ENCODE results near the gene CABCOCO1.

Gene CABCOCO1

DNA sequence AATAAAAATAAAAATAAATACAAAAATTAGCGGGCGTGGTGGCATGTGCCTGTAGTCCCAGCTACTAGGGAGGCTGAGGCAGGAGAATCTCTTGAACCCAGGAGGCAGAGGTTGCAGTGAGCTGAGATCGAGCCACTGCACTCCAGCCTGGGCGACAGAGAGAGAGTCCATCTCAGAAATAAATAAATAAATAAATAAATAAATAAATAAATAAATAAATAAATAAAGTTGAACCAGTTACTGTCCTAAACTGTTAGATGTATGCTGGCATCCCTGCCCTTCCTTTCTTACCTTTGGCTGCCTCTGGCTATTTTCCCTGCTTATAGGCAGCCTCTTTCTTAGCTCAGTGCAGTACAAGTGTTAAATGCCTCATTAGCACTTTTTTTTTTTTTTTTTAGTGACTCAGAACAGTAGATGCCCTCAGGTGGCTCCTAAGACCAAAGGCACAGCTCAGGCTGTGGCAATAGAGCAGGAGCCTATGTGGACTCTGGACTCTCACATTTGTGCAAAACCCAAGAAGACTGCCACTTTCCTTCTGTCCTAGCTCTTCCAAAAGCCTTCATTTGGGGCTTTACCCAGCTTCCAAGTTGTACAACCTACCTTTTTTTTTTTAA lies 30.6 kb upstream of the CABCOCO1 start:
- Histone ChIP-seq H3K27me3 (ENCODE audit: insufficient read depth, insufficient read length) (no peaks in the 10 kb centered on the region), H3K9me3 (ENCODE audit: insufficient read depth, low read length) (no peaks in the 10 kb centered on the region), H3K36me3 (ENCODE audit: insufficient read depth, insufficient read length, low read length) (no peaks in the 10 kb centered on the region), H3K4me1 (ENCODE audit: insufficient read depth, insufficient read length) (no peaks in the 10 kb centered on the region), H3K9ac (ENCODE audit: insufficient read length, low read depth) (no peak overlapping the region), H3K4me3 (ENCODE audit: insufficient read length, low read depth) (no peak overlapping the region)
- TF ChIP-seq ZNF274 (IDR thresholded peaks at IDR 0.05; ENCODE audit: low read depth, low read length) (no peak), YY1 (IDR thresholded peaks at IDR 0.05; ENCODE audit: insufficient read depth, insufficient read length) (no peak)
- DNase-seq (ENCODE audit: low read depth, low spot score), result peak; percentile 13

DNA sequence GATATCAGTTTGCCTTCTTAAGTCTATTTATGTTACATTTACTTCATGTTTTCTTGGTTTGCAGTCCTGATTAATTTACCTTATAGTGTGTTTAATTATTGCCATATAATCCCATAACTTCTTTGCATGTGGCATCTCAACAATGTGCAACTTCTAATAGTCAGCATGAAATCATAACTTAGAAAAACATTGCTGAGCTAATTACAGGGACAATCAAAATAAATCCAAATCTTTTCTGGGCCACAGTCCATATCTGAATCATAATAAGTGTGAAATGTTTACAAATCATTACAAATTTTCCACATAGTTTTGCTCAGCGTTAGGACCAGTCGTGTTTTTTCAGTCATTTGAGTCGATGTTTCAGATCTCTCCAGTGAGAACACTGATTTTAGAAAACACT lies 29.1 kb upstream of the CABCOCO1 start:
- Histone ChIP-seq H3K9ac (ENCODE audit: insufficient read length, low read depth) (no peak overlapping the region), H3K36me3 (ENCODE audit: insufficient read depth, insufficient read length, low read length) (no peaks in the 10 kb centered on the region), H3K9me3 (ENCODE audit: insufficient read depth, low read length) (no peaks in the 10 kb centered on the region), H3K4me1 (ENCODE audit: insufficient read depth, insufficient read length) (no peaks in the 10 kb centered on the region), H3K4me3 (ENCODE audit: insufficient read length, low read depth) (no peak overlapping the region), H3K27me3 (ENCODE audit: insufficient read depth, insufficient read length) (no peaks in the 10 kb centered on the region)
- TF ChIP-seq ZNF274 (IDR thresholded peaks at IDR 0.05; ENCODE audit: low read depth, low read length) (no peak), SUZ12 (IDR thresholded peaks at IDR 0.05; ENCODE audit: extremely low read depth, insufficient read depth, insufficient read length) (no peak), YY1 (IDR thresholded peaks at IDR 0.05; ENCODE audit: insufficient read depth, insufficient read length) (no peak)
- no peak for DNase-seq (ENCODE audit: low read depth, low spot score)

DNA sequence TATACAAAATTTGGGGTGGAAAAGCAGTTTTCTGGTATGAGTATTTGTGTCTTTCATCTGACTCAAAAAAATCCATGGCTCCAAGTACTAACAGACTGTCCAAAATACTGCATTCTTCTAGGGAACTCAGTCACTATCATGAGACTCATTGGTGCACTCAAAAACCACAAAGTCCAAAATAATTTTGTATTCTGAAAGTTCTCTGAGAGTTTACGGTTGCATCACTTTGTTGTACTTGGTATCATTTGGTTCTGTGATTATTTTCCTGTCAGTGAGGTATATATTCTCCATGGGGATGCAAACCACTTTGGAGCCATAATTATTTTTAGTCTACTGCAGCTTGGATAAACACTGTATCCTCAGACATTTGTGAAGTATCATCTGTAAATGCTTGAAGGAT lies 28.0 kb upstream of the CABCOCO1 start:
- no peaks in the 10 kb centered on the region for H3K27me3 ChIP-seq (ENCODE audit: insufficient read depth, insufficient read length)
- H3K4me3 ChIP-seq (ENCODE audit: insufficient read length, low read depth), result no peak overlapping the region
- DNase-seq (ENCODE audit: low read depth, low spot score), result no peak
- H3K4me1 ChIP-seq (ENCODE audit: insufficient read depth, insufficient read length), result no peaks in the 10 kb centered on the region
- no peaks in the 10 kb centered on the region for H3K9me3 ChIP-seq (ENCODE audit: insufficient read depth, low read length)
- H3K36me3 ChIP-seq (ENCODE audit: insufficient read depth, insufficient read length, low read length), result no peaks in the 10 kb centered on the region
- TF ChIP-seq SUZ12 (IDR thresholded peaks at IDR 0.05; ENCODE audit: extremely low read depth, insufficient read depth, insufficient read length) (no peak), YY1 (IDR thresholded peaks at IDR 0.05; ENCODE audit: insufficient read depth, insufficient read length) (no peak), ZNF274 (IDR thresholded peaks at IDR 0.05; ENCODE audit: low read depth, low read length) (no peak)
- H3K9ac ChIP-seq (ENCODE audit: insufficient read length, low read depth), result no peak overlapping the region

DNA sequence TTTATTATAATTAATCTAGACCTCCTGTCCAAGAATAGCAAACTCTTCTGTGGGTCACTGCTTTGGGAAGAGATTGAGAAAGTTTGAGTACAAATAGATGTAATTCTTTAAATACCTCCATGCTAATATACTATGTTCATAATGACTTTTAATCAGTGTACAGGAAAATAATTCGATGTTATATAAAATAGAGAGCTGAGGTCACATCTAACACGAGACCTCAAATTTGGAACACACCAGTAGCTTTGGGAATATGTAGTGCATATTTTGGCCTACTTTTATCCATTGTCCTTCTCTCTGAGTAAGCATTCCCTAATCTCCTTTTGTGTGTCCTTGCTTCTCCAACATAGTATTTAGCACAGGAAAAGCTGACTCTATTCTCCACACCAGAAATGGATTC lies 27.3 kb upstream of the CABCOCO1 start:
- no peaks in the 10 kb centered on the region for H3K27me3 ChIP-seq (ENCODE audit: insufficient read depth, insufficient read length)
- H3K36me3 ChIP-seq (ENCODE audit: insufficient read depth, insufficient read length, low read length), result no peaks in the 10 kb centered on the region
- H3K9me3 ChIP-seq (ENCODE audit: insufficient read depth, low read length), result no peaks in the 10 kb centered on the region
- TF ChIP-seq ZNF274 (IDR thresholded peaks at IDR 0.05; ENCODE audit: low read depth, low read length) (no peak), YY1 (IDR thresholded peaks at IDR 0.05; ENCODE audit: insufficient read depth, insufficient read length) (no peak), SUZ12 (IDR thresholded peaks at IDR 0.05; ENCODE audit: extremely low read depth, insufficient read depth, insufficient read length) (no peak)
- no peaks in the 10 kb centered on the region for H3K4me1 ChIP-seq (ENCODE audit: insufficient read depth, insufficient read length)
- no peak overlapping the region for H3K9ac ChIP-seq (ENCODE audit: insufficient read length, low read depth)
- no peak for DNase-seq (ENCODE audit: low read depth, low spot score)
- H3K4me3 ChIP-seq (ENCODE audit: insufficient read length, low read depth), result no peak overlapping the region

DNA sequence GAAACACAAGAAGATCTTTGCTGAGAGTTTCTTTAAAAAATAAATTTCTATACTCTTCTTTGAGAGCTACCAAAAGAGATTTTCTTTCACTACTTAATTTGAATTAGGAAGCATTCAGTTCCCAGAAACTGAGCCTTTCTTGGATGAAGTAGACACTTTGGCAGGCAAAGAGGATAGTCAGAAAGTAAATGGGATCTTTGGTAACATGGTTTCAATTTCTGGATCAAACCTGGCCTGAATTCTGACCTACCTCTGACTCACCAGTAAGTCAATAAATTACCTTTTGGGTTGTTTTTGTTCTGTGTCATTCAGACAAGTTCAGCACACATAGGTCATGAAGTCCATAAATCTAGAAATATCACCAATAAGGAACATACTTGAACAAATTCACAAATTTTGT lies 26.8 kb upstream of the CABCOCO1 start:
- no peak overlapping the region for H3K9ac ChIP-seq (ENCODE audit: insufficient read length, low read depth)
- no peak for DNase-seq (ENCODE audit: low read depth, low spot score)
- no peaks in the 10 kb centered on the region for H3K4me1 ChIP-seq (ENCODE audit: insufficient read depth, insufficient read length)

GRCh38 chr10:61639952-61640351 lies 22.8 kb upstream of the CABCOCO1 start:
- TF ChIP-seq YY1 (IDR thresholded peaks at IDR 0.05; ENCODE audit: insufficient read depth, insufficient read length) (no peak), SUZ12 (IDR thresholded peaks at IDR 0.05; ENCODE audit: extremely low read depth, insufficient read depth, insufficient read length) (no peak), ZNF274 (IDR thresholded peaks at IDR 0.05; ENCODE audit: low read depth, low read length) (no peak)
- Histone ChIP-seq H3K9me3 (ENCODE audit: insufficient read depth, low read length) (no peaks in the 10 kb centered on the region), H3K27me3 (ENCODE audit: insufficient read depth, insufficient read length) (no peaks in the 10 kb centered on the region), H3K9ac (ENCODE audit: insufficient read length, low read depth) (no peak overlapping the region), H3K4me3 (ENCODE audit: insufficient read length, low read depth) (no peak overlapping the region), H3K4me1 (ENCODE audit: insufficient read depth, insufficient read length) (no peaks in the 10 kb centered on the region), H3K36me3 (ENCODE audit: insufficient read depth, insufficient read length, low read length) (no peaks in the 10 kb centered on the region)
- no peak for DNase-seq (ENCODE audit: low read depth, low spot score)

More for the DNA sequence above, 26.8 kb upstream of the CABCOCO1 start:
- Histone ChIP-seq H3K9me3 (ENCODE audit: insufficient read depth, low read length) (no peaks in the 10 kb centered on the region), H3K27me3 (ENCODE audit: insufficient read depth, insufficient read length) (no peaks in the 10 kb centered on the region), H3K4me3 (ENCODE audit: insufficient read length, low read depth) (no peak overlapping the region), H3K36me3 (ENCODE audit: insufficient read depth, insufficient read length, low read length) (no peaks in the 10 kb centered on the region)
- no peak for TF ChIP-seq YY1 (IDR thresholded peaks at IDR 0.05; ENCODE audit: insufficient read depth, insufficient read length)
- TF ChIP-seq SUZ12 (IDR thresholded peaks at IDR 0.05; ENCODE audit: extremely low read depth, insufficient read depth, insufficient read length), result no peak
- no peak for TF ChIP-seq ZNF274 (IDR thresholded peaks at IDR 0.05; ENCODE audit: low read depth, low read length)

GRCh38 chr10:61640856-61641255 lies 21.9 kb upstream of the CABCOCO1 start:
- Histone ChIP-seq H3K9ac (ENCODE audit: insufficient read length, low read depth) (no peak overlapping the region), H3K27me3 (ENCODE audit: insufficient read depth, insufficient read length) (no peaks in the 10 kb centered on the region), H3K4me3 (ENCODE audit: insufficient read length, low read depth) (no peak overlapping the region), H3K4me1 (ENCODE audit: insufficient read depth, insufficient read length) (no peaks in the 10 kb centered on the region), H3K36me3 (ENCODE audit: insufficient read depth, insufficient read length, low read length) (no peaks in the 10 kb centered on the region), H3K9me3 (ENCODE audit: insufficient read depth, low read length) (no peaks in the 10 kb centered on the region)
- TF ChIP-seq ZNF274 (IDR thresholded peaks at IDR 0.05; ENCODE audit: low read depth, low read length) (no peak), SUZ12 (IDR thresholded peaks at IDR 0.05; ENCODE audit: extremely low read depth, insufficient read depth, insufficient read length) (no peak), YY1 (IDR thresholded peaks at IDR 0.05; ENCODE audit: insufficient read depth, insufficient read length) (no peak)
- DNase-seq (ENCODE audit: low read depth, low spot score), result no peak

Data from NT2/D1 (cell line).